Measurements from ENCODE around the gene LNPEP. TPM values are rescaled to one million over a fixed set of nuclear protein-coding genes. Genes with fewer than 3 reads are reported as not detected.

LNPEP gene
- total RNA-seq, 1 experiment from 2014 or later, result 6.4 TPM

DNA sequence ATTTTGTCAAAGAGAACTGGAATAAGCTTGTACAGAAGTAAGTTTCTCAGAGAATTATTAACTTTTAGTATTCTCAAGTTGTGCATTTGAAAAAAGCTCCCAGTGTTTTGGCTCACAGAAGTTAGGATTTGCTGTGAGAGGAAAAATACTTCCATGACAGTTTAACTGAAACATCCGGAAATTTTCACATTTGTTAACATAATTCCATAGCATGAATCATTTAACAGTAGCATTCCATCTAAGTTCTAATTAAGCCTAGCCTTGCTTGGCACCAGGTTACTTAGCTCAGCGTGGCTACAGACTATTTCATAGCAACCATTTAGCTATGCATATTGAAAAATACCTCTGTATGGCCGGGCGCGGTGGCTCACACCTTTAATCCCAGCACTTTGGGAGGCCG is 90.8 kb downstream of the LNPEP start:
- POLR2A ChIA-PET, result interaction anchor here (0.5 to 0.7 kb wide), 2 partner anchors 85 to 124 kb away, joined by 3 to 4 read pairs; no protein-coding TSS in a partner anchor
- Mint-ChIP-seq H3K27ac (no peak overlapping the region), H3K27me3 (ENCODE audit: low read depth) (no peaks in the 10 kb centered on the region), H3K4me3 (no peak overlapping the region), H3K4me1 (no peaks in the 10 kb centered on the region), H3K36me3 (no peaks in the 10 kb centered on the region), H3K9me3 (no peaks in the 10 kb centered on the region)
- ATAC-seq, result no peak
- DNase-seq (ENCODE audit: low spot score), result no peak
- CTCF ChIA-PET, result no interaction called here
- TF ChIP-seq TEAD4 (CRISPR knock-in tag; IDR thresholded peaks at IDR 0.05) (no peak), GRHL2 (CRISPR knock-in tag; IDR thresholded peaks at IDR 0.05; ENCODE audit: insufficient replicate concordance, severe bottlenecking) (no peak), ZNF219 (CRISPR knock-in tag; IDR thresholded peaks at IDR 0.05; ENCODE audit: borderline replicate concordance) (no peak), ZNF263 (CRISPR knock-in tag; IDR thresholded peaks at IDR 0.05; ENCODE audit: low read depth) (no peak), SOX15 (CRISPR knock-in tag; IDR thresholded peaks at IDR 0.05) (no peak), EMX1 (CRISPR knock-in tag; IDR thresholded peaks at IDR 0.05) (no peak), ZNF232 (CRISPR knock-in tag; IDR thresholded peaks at IDR 0.05) (no peak), NR3C1 (CRISPR knock-in tag; conservative IDR thresholded peaks at IDR 0.05; ENCODE audit: low read depth) (no peak), ATF1 (CRISPR knock-in tag; IDR thresholded peaks at IDR 0.05) (no peak)
- TF ChIP-seq, protein P1, sequence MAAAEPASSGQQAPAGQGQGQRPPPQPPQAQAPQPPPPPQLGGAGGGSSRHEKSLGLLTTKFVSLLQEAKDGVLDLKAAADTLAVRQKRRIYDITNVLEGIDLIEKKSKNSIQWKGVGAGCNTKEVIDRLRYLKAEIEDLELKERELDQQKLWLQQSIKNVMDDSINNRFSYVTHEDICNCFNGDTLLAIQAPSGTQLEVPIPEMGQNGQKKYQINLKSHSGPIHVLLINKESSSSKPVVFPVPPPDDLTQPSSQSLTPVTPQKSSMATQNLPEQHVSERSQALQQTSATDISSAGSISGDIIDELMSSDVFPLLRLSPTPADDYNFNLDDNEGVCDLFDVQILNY (CRISPR knock-in tag; IDR thresholded peaks at IDR 0.05), result no peak
- TF ChIP-seq, protein P2, sequence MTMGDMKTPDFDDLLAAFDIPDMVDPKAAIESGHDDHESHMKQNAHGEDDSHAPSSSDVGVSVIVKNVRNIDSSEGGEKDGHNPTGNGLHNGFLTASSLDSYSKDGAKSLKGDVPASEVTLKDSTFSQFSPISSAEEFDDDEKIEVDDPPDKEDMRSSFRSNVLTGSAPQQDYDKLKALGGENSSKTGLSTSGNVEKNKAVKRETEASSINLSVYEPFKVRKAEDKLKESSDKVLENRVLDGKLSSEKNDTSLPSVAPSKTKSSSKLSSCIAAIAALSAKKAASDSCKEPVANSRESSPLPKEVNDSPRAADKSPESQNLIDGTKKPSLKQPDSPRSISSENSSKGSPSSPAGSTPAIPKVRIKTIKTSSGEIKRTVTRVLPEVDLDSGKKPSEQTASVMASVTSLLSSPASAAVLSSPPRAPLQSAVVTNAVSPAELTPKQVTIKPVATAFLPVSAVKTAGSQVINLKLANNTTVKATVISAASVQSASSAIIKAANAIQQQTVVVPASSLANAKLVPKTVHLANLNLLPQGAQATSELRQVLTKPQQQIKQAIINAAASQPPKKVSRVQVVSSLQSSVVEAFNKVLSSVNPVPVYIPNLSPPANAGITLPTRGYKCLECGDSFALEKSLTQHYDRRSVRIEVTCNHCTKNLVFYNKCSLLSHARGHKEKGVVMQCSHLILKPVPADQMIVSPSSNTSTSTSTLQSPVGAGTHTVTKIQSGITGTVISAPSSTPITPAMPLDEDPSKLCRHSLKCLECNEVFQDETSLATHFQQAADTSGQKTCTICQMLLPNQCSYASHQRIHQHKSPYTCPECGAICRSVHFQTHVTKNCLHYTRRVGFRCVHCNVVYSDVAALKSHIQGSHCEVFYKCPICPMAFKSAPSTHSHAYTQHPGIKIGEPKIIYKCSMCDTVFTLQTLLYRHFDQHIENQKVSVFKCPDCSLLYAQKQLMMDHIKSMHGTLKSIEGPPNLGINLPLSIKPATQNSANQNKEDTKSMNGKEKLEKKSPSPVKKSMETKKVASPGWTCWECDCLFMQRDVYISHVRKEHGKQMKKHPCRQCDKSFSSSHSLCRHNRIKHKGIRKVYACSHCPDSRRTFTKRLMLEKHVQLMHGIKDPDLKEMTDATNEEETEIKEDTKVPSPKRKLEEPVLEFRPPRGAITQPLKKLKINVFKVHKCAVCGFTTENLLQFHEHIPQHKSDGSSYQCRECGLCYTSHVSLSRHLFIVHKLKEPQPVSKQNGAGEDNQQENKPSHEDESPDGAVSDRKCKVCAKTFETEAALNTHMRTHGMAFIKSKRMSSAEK (CRISPR knock-in tag; IDR thresholded peaks at IDR 0.05; ENCODE audit: borderline replicate concordance), result no peak
- TF ChIP-seq, protein P3, sequence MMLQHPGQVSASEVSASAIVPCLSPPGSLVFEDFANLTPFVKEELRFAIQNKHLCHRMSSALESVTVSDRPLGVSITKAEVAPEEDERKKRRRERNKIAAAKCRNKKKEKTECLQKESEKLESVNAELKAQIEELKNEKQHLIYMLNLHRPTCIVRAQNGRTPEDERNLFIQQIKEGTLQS (CRISPR knock-in tag; conservative IDR thresholded peaks at IDR 0.05), result no peak
- TF ChIP-seq, protein P4, sequence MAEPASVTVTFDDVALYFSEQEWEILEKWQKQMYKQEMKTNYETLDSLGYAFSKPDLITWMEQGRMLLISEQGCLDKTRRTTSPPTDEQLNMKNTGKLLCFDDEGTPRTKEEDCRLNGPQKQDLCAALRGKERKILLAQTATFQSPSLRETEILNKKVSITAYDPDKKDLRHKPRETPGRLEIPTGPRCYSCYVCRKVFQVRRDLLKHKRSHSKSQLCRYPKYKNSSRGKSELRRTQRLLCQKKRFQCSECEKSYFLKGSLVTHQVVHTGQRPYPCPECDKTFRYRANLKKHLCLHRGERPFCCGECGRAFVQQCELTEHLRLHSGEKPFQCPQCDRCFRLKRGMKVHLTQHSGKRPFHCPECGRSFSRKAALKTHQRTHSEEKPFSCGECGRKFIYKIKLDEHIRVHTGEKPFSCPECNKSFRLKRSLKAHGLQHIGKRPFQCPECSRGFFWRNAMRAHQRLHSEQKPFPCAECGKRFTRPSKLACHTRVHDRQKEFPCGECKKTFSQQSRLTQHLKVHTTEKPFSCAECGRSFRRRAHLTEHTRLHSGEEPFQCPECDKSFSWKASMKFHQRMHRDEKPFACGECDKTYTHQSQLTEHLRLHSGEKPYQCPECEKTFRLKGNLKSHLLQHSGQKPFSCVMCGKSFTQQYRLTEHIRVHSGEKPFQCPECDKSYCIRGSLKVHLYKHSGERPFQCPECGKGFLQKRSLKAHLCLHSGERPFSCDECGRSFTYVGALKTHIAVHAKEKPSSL (CRISPR knock-in tag; conservative IDR thresholded peaks at IDR 0.05), result no peak
- TF ChIP-seq, protein P5, sequence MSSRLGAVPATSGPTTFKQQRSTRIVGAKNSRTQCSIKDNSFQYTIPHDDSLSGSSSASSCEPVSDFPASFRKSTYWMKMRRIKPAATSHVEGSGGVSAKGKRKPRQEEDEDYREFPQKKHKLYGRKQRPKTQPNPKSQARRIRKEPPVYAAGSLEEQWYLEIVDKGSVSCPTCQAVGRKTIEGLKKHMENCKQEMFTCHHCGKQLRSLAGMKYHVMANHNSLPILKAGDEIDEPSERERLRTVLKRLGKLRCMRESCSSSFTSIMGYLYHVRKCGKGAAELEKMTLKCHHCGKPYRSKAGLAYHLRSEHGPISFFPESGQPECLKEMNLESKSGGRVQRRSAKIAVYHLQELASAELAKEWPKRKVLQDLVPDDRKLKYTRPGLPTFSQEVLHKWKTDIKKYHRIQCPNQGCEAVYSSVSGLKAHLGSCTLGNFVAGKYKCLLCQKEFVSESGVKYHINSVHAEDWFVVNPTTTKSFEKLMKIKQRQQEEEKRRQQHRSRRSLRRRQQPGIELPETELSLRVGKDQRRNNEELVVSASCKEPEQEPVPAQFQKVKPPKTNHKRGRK (CRISPR knock-in tag; IDR thresholded peaks at IDR 0.05; ENCODE audit: borderline replicate concordance), result no peak
- TF ChIP-seq, protein P6, sequence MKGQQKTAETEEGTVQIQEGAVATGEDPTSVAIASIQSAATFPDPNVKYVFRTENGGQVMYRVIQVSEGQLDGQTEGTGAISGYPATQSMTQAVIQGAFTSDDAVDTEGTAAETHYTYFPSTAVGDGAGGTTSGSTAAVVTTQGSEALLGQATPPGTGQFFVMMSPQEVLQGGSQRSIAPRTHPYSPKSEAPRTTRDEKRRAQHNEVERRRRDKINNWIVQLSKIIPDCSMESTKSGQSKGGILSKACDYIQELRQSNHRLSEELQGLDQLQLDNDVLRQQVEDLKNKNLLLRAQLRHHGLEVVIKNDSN (CRISPR knock-in tag; IDR thresholded peaks at IDR 0.05), result no peak
- TF ChIP-seq, protein P7, sequence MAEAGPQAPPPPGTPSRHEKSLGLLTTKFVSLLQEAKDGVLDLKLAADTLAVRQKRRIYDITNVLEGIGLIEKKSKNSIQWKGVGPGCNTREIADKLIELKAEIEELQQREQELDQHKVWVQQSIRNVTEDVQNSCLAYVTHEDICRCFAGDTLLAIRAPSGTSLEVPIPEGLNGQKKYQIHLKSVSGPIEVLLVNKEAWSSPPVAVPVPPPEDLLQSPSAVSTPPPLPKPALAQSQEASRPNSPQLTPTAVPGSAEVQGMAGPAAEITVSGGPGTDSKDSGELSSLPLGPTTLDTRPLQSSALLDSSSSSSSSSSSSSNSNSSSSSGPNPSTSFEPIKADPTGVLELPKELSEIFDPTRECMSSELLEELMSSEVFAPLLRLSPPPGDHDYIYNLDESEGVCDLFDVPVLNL (CRISPR knock-in tag; IDR thresholded peaks at IDR 0.05; ENCODE audit: borderline replicate concordance, low read depth), result no peak

Measured in WTC11 (cell line).